Femur (tissue), 1 donor: ENCODE data around the gene LEPROT.

Experiments used
- DNase-seq: peaks from one replicate; pipeline ENCODE4 v3.0.0-alpha.2; 2017

The LEPROT gene

GRCh38 chr1:65478379-65479026 lies 58.0 kb downstream of the LEPROT start:
- DNase-seq: no peak

DNA sequence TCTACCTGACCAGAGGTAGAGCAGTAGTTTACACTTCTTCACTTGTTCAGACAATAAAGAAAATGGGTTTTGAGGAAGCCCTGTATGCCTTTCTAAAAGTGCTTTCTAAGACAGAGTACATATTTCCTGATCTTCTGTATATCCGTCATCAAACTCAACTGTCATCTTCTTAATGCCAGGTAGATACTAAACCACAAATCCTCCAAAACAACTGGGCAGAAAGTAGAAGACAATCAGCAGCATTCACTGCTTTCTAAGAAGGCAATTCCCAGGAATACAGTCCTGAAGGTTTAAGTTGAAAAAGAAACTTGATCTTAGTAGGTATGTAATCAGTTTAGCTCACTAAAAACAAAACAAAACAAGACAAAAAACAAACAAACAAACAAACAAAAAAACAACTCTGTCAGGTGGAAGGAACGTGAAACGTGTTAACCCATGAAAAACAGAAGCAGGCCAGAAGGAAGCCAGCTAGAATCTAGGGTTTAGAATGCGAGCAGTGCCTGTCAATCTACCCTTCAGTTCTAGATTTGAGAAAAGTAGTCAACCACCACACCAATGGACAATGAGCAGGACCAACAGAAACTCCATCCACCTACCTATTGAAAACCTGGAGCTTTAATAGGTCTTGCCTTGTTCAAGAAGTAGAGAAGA lies 59.2 kb downstream of the LEPROT start:
- DNase-seq: no peak

- DNase-seq: no peak
Observed at GRCh38 chr1:65480684-65481405, 60.4 kb downstream of the LEPROT start.

DNA sequence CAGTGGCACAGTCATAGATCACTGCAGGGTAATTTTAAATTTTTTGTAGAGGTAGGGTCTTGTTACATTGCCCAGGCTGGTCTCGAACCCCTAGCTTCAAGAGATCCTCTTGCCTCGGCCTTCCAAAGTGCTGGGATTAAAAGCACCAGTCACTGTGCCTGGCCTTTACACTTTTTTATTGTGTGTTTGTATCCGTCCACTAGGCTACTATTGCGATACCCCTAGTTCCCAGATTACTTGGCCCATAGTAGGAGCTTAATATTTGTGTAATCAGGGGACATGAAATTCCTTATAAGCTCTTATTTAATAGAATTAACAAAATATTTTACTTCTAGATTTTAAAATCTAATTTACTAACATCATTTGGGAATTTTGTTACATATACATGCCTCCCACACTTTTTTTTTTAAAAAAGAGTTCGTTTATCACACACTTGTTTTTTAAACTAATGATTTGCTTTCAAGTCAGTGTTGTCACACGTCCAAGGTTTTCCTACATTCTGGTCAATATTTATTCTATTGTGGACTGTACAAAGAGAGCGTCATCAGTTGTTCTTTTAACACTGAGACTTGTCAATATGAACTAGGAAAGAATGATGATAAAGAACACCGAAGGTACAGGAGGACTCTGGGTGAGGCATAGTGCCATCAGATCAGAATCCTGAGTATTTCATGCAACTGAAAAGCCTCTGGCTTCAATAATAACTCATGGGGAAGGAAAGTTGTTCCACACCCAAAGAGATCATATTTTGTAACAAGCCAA lies 63.7 kb downstream of the LEPROT start:
- no peak for DNase-seq
